ENCODE measurements around the gene MFSD11. TPM values are rescaled to one million over a fixed set of nuclear protein-coding genes. Genes with fewer than 3 reads are reported as not detected.

MFSD11 gene
- total RNA-seq, 1 donor from 2014 or later = 29.6 TPM

- Mint-ChIP-seq H3K4me1 (peaks cover 26% of the 10 kb centered on the region), H3K9me3 (no peaks in the 10 kb centered on the region), H3K27ac (ENCODE audit: unreplicated experiment) (peak overlapping the region; percentile 10), H3K4me3 (no peak overlapping the region), H3K36me3 (ENCODE audit: low read depth) (peaks cover 10% of the 10 kb centered on the region), H3K27me3 (ENCODE audit: low read depth) (no peaks in the 10 kb centered on the region)
- no peak for TF ChIP-seq CTCF (conservative IDR thresholded peaks at IDR 0.05)
- DNase-seq (ENCODE audit: low read depth, low spot score) = no peak
Observed at GRCh38 chr17:76752006-76752405, 14.1 kb downstream of the MFSD11 start.

DNA sequence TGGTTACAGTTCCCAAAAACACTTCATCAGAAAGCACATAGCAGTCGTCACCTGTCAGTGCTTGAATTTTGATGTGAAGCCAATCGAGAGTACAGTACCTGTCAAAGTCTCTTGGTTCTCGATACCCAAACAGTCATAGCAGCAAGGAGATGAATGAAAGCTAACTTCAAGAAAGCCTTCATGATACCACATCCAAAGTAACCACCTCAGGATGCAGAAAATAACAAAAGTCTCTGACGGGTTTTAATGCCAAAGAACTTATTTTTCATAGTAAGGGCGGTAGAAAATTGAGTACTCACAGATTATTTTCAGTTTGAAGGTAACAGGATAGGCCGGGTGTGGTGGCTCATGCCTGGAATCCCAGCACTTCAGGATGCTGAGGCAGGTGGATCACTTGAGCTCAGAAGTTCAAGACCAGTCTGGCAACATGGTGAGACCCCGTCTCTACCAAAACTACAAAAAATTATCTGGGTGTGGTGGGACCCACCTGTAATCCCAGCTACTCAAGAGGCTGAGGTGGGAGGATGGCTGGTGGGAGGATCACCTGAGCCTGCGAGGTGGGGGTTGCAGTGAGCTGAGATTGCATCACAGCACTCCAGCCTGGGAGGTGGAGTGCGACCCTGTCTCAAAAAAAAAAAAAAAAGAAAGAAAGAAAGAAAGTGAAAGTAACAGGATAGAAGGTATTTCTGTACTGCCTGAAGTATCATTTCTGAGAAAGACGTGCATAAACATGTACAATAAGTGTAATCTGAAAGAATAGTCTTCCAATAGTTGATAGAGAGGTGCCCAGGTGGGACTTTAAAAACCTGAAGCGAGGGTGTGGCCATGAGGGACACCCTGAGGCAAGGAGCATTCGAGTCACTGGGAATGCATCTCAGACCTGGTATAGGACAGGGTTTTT lies 15.4 kb downstream of the MFSD11 start:
- DNase-seq (ENCODE audit: low read depth, low spot score) = no peak
- Mint-ChIP-seq H3K27me3 (ENCODE audit: low read depth) (no peaks in the 10 kb centered on the region), H3K9me3 (no peaks in the 10 kb centered on the region), H3K4me3 (no peak overlapping the region), H3K36me3 (ENCODE audit: low read depth) (peaks cover 9% of the 10 kb centered on the region), H3K4me1 (peaks cover 18% of the 10 kb centered on the region), H3K27ac (ENCODE audit: unreplicated experiment) (no peak overlapping the region)
- no peak for TF ChIP-seq CTCF (conservative IDR thresholded peaks at IDR 0.05)

GRCh38 chr17:76755285-76755684 lies 17.4 kb downstream of the MFSD11 start:
- H3K4me1 Mint-ChIP-seq = peaks cover 7% of the 10 kb centered on the region
- no peaks in the 10 kb centered on the region for H3K9me3 Mint-ChIP-seq
- DNase-seq (ENCODE audit: low read depth, low spot score) = no peak
- no peak overlapping the region for H3K27ac Mint-ChIP-seq (ENCODE audit: unreplicated experiment)
- no peaks in the 10 kb centered on the region for H3K27me3 Mint-ChIP-seq (ENCODE audit: low read depth)
- H3K4me3 Mint-ChIP-seq = no peak overlapping the region
- TF ChIP-seq CTCF (conservative IDR thresholded peaks at IDR 0.05) = no peak
- H3K36me3 Mint-ChIP-seq (ENCODE audit: low read depth) = peaks cover 14% of the 10 kb centered on the region

DNA sequence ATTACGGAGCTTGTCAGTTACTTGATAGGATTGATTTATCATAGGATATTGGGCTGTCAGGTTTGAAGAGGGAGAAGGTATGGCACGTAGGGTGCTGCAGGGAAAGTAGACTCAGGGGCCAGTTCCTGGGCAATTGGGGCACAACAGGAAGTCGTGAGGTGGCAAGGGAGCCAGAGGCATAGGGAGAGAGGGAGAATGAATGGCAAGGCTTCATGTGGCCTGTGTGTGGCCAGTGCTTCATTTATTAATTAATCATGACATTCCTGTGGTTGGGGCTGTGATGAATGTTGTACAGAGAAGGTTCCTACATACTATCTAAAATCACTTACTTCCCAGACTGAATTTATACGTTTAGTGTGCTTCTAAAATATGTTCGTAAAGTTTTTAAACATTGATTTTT lies 19.3 kb downstream of the MFSD11 start:
- Mint-ChIP-seq H3K4me1 (peaks cover under 1% of the 10 kb centered on the region), H3K27ac (ENCODE audit: unreplicated experiment) (no peak overlapping the region), H3K27me3 (ENCODE audit: low read depth) (no peaks in the 10 kb centered on the region), H3K9me3 (no peaks in the 10 kb centered on the region), H3K4me3 (no peak overlapping the region), H3K36me3 (ENCODE audit: low read depth) (peaks cover 20% of the 10 kb centered on the region)
- TF ChIP-seq CTCF (conservative IDR thresholded peaks at IDR 0.05) = no peak
- DNase-seq (ENCODE audit: low read depth, low spot score) = no peak

DNA sequence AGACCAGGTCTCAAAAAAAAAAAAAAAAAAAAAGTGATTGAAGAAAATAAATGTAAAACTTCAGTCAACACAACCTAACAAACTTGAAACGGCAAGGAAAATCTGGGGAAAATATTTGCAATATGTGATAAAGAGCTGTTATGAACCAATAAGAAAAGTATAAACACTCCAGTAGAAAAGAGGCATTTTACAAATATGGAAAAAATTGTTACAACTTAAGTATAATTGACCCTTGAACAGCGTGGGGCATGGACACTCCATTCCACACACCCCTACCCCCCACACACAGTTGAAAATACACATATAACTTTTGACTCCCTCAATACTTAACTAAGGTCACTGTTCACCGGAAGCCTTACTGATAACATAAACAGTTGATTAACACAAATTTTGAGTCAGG lies 20.7 kb downstream of the MFSD11 start:
- no peaks in the 10 kb centered on the region for H3K27me3 Mint-ChIP-seq (ENCODE audit: low read depth)
- H3K4me1 Mint-ChIP-seq = no peaks in the 10 kb centered on the region
- no peak for TF ChIP-seq CTCF (conservative IDR thresholded peaks at IDR 0.05)
- no peak for DNase-seq (ENCODE audit: low read depth, low spot score)
- no peaks in the 10 kb centered on the region for H3K9me3 Mint-ChIP-seq
- no peak overlapping the region for H3K27ac Mint-ChIP-seq (ENCODE audit: unreplicated experiment)
- peaks cover 25% of the 10 kb centered on the region for H3K36me3 Mint-ChIP-seq (ENCODE audit: low read depth)
- no peak overlapping the region for H3K4me3 Mint-ChIP-seq
